ENCODE data around the gene PRRT2. TPM values are rescaled to one million over a fixed set of nuclear protein-coding genes. Genes with fewer than 3 reads are reported as not detected.

The PRRT2 gene
- total and polyA plus RNA-seq, 10 of the 15 experiments (the other 5 are each of a cell fraction or from before 2014, with no cell fraction given), result 0.08 to 0.49 (median 0.12) TPM; not detected in 4

- FAIRE-seq (no peak), ATAC-seq (no peak), DNase-seq (ENCODE audit: low read depth, low spot score) (no peak)
- Histone ChIP-seq H4K20me1 (ENCODE audit: control insufficient read depth, insufficient read depth) (no peaks in the 10 kb centered on the region), H3K4me3 (no peak overlapping the region), H3K4me1 (ENCODE audit: control insufficient read depth, insufficient read depth, low read length) (peaks cover 28% of the 10 kb centered on the region), H3K27ac (ENCODE audit: control insufficient read depth, insufficient read depth) (no peak overlapping the region), H2AFZ (ENCODE audit: control insufficient read depth, low read depth, low read length) (no peak overlapping the region), H3K36me3 (ENCODE audit: control insufficient read depth in 2 of 2, insufficient read depth in 2 of 2, low read length in 1 of 2) (peaks cover 2 to 4% of the 10 kb centered on the region in 2 experiments; a peak in 2 of 4 replicates), H3K9me3 (replicated peaks; ENCODE audit: control insufficient read depth, insufficient read depth, low read length) (no peaks in the 10 kb centered on the region), H3K79me2 (ENCODE audit: control insufficient read depth, insufficient read depth, low read length) (peaks cover 16% of the 10 kb centered on the region), H3K4me2 (ENCODE audit: control insufficient read depth, insufficient read depth) (peak overlapping the region; percentile 98; the same call in 1 of the 2 replicates), H3K27me3 (replicated peaks in 1 of 2; ENCODE audit: control insufficient read depth in 2 of 2, insufficient read depth in 2 of 2, low read length in 1 of 2) (no peaks in the 10 kb centered on the region), H3K9ac (ENCODE audit: control insufficient read depth, insufficient read depth, low read length) (no peak overlapping the region)
- RAD21 ChIA-PET (ENCODE audit: unreplicated experiment), result no interaction called here
- 85% methylated on average over 5 of the region's 5 CpGs for WGBS (ENCODE audit: insufficient coverage, insufficient replicate concordance, low lambda C conversion rate, missing lambda C conversion rate)
- no peak for TF ChIP-seq LARP7 (IDR thresholded peaks at IDR 0.05)
- TF ChIP-seq IRF3 (IDR thresholded peaks at IDR 0.05), result no peak
- no peak for TF ChIP-seq USF2 (IDR thresholded peaks at IDR 0.05; ENCODE audit: borderline replicate concordance, low read depth, low read length)
- no peak for TF ChIP-seq MEF2A (IDR thresholded peaks at IDR 0.05; ENCODE audit: insufficient read depth, low read depth, low read length)
- no peak for TF ChIP-seq MTA2 (IDR thresholded peaks at IDR 0.05; ENCODE audit: low read depth)
- no peak for TF ChIP-seq PAX5 (IDR thresholded peaks at IDR 0.05; ENCODE audit: borderline replicate concordance, low read depth, low read length)
- no peak for TF ChIP-seq STAT3 (IDR thresholded peaks at IDR 0.05; ENCODE audit: low read depth, low read length)
- TF ChIP-seq KLF5 (IDR thresholded peaks at IDR 0.05; ENCODE audit: partially characterized antibody), result no peak
- no peak for TF ChIP-seq CEBPB (IDR thresholded peaks at IDR 0.05; ENCODE audit: borderline replicate concordance in 1 of 2, low read depth in 2 of 2, low read length in 2 of 2)
- no peak for TF ChIP-seq NR2C1 (IDR thresholded peaks at IDR 0.05)
- intact Hi-C loops (cut with micrococcal nuclease; ENCODE audit: unreplicated experiment), result no loop called here
- SMC1A ChIA-PET (ENCODE audit: uncharacterized antibody, unreplicated experiment), result no interaction called here
- POLR2A ChIA-PET, result interaction anchor here (1.7 kb wide), 1 partner anchor 8 kb away, joined by 13 read pairs; the partner anchor contains the start of gene MAZ
- no TSS peak for BruUV-seq (replicated peaks)
- in situ Hi-C loops (cut with MboI), result no loop called here
- CTCF ChIA-PET, result no interaction called here
These were observed 2.6 kb downstream of the PRRT2 start for GRCh38 chr16:29814592-29814991.

All from GM12878 (cell line).